ENCODE results near the gene DDTL. TPM values are rescaled to one million over a fixed set of nuclear protein-coding genes. Genes with fewer than 3 reads are reported as not detected.

The DDTL gene
- total RNA-seq, 1 donor from 2014 or later, result 0.96 TPM

DNA sequence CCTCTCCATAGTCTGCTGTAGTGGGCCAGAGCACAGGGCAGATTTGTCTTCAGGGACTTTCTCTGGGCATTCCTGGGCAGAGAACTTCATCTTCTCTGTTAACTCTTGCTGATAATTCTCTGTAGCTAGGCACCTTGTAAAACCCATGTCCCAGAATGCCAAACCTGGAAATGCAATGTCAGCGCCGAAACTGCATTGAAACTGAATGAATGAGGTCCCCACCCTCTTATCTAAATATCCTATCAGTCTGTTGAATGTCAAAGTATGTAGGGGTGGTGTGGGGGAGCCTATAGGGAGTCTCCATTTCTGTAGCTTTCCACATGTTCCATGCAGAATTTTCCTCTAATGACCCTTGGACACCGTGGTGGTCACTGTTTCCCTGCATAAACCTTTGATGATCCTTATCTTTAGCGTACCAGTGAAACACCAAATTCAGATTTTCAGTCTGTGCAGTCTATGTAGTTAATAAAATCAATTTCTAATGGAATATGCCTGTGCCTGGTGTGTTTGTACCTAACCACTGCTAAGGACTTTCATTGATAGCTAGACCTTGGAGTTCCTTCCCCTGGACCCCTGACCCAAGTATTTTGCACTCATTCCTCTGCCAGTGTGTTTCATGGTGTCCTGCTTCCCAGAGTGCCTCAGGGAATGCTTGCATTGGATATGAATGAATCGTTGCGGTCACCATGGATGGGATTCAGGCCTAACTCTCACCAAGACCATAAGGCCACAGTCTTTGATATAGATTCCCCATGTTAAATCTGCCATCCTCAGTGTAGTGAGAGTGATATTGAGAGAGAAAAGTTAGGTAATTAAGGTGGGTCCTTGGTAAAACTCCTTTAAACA lies 41.9 kb downstream of the DDTL start:
- TF ChIP-seq, protein P1, sequence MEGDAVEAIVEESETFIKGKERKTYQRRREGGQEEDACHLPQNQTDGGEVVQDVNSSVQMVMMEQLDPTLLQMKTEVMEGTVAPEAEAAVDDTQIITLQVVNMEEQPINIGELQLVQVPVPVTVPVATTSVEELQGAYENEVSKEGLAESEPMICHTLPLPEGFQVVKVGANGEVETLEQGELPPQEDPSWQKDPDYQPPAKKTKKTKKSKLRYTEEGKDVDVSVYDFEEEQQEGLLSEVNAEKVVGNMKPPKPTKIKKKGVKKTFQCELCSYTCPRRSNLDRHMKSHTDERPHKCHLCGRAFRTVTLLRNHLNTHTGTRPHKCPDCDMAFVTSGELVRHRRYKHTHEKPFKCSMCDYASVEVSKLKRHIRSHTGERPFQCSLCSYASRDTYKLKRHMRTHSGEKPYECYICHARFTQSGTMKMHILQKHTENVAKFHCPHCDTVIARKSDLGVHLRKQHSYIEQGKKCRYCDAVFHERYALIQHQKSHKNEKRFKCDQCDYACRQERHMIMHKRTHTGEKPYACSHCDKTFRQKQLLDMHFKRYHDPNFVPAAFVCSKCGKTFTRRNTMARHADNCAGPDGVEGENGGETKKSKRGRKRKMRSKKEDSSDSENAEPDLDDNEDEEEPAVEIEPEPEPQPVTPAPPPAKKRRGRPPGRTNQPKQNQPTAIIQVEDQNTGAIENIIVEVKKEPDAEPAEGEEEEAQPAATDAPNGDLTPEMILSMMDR (IDR thresholded peaks at IDR 0.05; ENCODE audit: partially characterized antibody, unreplicated experiment), result no peak
- H3K9me3 Mint-ChIP-seq (ENCODE audit: unreplicated experiment), result peaks cover 6% of the 10 kb centered on the region
- no peak overlapping the region for H3K27ac Mint-ChIP-seq (ENCODE audit: unreplicated experiment)
- peaks cover 4% of the 10 kb centered on the region for H3K27me3 Mint-ChIP-seq (ENCODE audit: unreplicated experiment)
- no peak overlapping the region for H3K4me3 Mint-ChIP-seq (ENCODE audit: unreplicated experiment)
- peaks cover 7% of the 10 kb centered on the region for H3K4me1 Mint-ChIP-seq (ENCODE audit: low read depth, unreplicated experiment)
- peaks cover 4% of the 10 kb centered on the region for H3K36me3 Mint-ChIP-seq (ENCODE audit: unreplicated experiment)
- DNase-seq, result no peak

DNA sequence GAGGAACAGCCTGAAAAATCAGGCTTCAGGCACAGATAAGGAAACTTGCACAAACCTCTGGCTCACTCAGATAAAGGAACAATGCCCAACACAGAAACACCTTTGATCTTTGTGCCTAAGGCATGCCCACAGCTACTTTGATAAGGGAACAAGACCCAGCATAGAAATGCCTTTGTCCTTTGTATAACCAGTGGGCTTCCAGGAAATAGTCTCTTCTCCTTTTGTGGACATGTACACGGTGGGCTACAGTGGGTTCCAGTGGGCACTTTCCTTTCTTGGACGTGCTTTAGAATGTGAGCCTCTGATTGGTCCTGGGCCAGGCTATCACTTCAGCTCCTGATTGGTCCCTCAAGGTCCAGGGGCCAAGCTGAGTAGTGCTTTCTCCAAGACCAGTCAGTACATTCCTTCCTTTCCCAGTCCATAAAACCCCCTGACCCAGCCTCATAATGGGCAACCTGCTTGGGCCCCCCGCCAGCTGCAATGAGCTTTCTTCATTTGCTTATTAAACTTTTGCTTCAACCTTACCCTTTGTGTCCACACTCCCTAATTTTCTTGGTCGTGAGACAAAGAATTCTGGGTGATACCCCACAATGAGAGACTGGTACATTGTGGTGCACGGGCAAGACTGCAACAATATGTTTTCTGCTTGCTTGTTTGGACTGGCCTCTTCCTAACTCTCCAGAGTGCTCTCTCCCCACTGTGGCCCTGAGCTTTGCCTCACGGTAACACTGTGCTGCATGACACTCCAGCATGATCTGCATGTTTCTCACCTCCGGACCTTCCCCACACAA lies 42.7 kb downstream of the DDTL start:
- Mint-ChIP-seq H3K4me1 (ENCODE audit: low read depth, unreplicated experiment) (peaks cover 5% of the 10 kb centered on the region), H3K27me3 (ENCODE audit: unreplicated experiment) (peaks cover 4% of the 10 kb centered on the region), H3K36me3 (ENCODE audit: unreplicated experiment) (peaks cover 4% of the 10 kb centered on the region), H3K27ac (ENCODE audit: unreplicated experiment) (no peak overlapping the region), H3K4me3 (ENCODE audit: unreplicated experiment) (peak overlapping the region; percentile 21), H3K9me3 (ENCODE audit: unreplicated experiment) (peaks cover 6% of the 10 kb centered on the region)
- TF ChIP-seq, protein P1 (IDR thresholded peaks at IDR 0.05; ENCODE audit: partially characterized antibody, unreplicated experiment), result no peak
- no peak for DNase-seq

DNA sequence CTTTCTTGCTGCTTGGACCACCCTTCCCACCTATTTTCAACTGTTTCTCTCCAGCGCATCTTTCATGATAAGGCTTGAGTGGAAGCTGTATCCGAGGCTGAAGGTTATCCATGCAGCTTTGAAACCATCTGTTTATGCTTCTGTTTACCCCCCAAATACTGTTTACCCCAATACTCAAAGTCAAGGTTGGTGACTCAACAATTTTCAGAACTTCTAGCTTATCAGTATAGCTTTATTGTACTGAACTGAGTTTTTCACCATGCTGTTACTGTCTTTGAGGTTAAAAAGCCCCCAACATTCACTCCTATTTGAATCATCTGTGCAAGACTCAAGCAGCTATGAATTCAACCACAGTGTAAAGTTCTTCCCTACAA lies 43.3 kb downstream of the DDTL start:
- H3K4me3 Mint-ChIP-seq (ENCODE audit: unreplicated experiment), result peak overlapping the region; percentile 21
- DNase-seq, result no peak
- H3K9me3 Mint-ChIP-seq (ENCODE audit: unreplicated experiment), result peaks cover 6% of the 10 kb centered on the region
- H3K4me1 Mint-ChIP-seq (ENCODE audit: low read depth, unreplicated experiment), result peaks cover 5% of the 10 kb centered on the region
- H3K36me3 Mint-ChIP-seq (ENCODE audit: unreplicated experiment), result peaks cover 4% of the 10 kb centered on the region
- H3K27ac Mint-ChIP-seq (ENCODE audit: unreplicated experiment), result no peak overlapping the region
- TF ChIP-seq, protein P1 (IDR thresholded peaks at IDR 0.05; ENCODE audit: partially characterized antibody, unreplicated experiment), result no peak
- H3K27me3 Mint-ChIP-seq (ENCODE audit: unreplicated experiment), result peaks cover 4% of the 10 kb centered on the region

DNA sequence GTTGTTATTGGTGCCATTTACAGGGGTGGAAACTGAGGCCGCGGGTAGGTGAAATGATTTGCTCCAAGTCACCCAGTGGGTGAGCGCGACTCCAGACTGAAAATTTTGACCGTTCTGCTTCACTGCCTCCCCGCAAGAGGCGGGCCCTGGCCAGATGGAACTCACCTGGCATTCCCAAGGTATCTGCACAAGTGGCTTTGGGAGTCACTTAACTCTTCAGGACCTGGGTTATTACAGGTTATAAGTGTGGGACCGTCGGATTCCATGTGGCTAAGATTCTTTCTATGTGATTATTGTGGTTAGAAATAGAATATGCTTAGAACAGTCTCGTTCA lies 45.0 kb downstream of the DDTL start:
- peaks cover 4% of the 10 kb centered on the region for H3K4me1 Mint-ChIP-seq (ENCODE audit: low read depth, unreplicated experiment)
- peaks cover 4% of the 10 kb centered on the region for H3K36me3 Mint-ChIP-seq (ENCODE audit: unreplicated experiment)
- TF ChIP-seq, protein P1 (IDR thresholded peaks at IDR 0.05; ENCODE audit: partially characterized antibody, unreplicated experiment), result no peak
- peaks cover 6% of the 10 kb centered on the region for H3K9me3 Mint-ChIP-seq (ENCODE audit: unreplicated experiment)
- H3K27ac Mint-ChIP-seq (ENCODE audit: unreplicated experiment), result peak overlapping the region; percentile 48
- no peak for DNase-seq
- H3K27me3 Mint-ChIP-seq (ENCODE audit: unreplicated experiment), result peaks cover 4% of the 10 kb centered on the region
- peak overlapping the region; percentile 93 for H3K4me3 Mint-ChIP-seq (ENCODE audit: unreplicated experiment)

DNA sequence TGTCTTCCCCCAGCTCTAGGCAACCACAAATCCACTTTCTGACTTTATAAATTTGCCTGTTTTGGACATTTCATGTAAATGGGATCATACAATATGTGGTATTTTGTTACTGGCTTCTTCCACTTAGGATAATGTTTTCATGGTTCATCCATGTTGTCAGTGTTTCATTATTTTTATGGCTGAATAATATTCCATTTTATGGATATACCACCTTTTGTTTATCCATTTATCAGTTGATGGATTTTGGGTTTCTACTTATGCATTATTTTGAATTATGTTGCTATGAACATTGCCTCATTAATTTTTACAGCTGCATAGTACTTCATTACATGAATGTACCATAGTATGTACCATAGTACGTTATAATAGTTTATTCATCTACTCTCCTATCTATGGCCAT lies 49.5 kb downstream of the DDTL start:
- H3K4me1 Mint-ChIP-seq (ENCODE audit: low read depth, unreplicated experiment), result peaks cover 2% of the 10 kb centered on the region
- DNase-seq, result no peak
- TF ChIP-seq, protein P1 (IDR thresholded peaks at IDR 0.05; ENCODE audit: partially characterized antibody, unreplicated experiment), result no peak
- no peak overlapping the region for H3K4me3 Mint-ChIP-seq (ENCODE audit: unreplicated experiment)
- H3K36me3 Mint-ChIP-seq (ENCODE audit: unreplicated experiment), result no peaks in the 10 kb centered on the region
- no peaks in the 10 kb centered on the region for H3K27me3 Mint-ChIP-seq (ENCODE audit: unreplicated experiment)
- no peaks in the 10 kb centered on the region for H3K9me3 Mint-ChIP-seq (ENCODE audit: unreplicated experiment)
- no peak overlapping the region for H3K27ac Mint-ChIP-seq (ENCODE audit: unreplicated experiment)
